ENCODE measurements around the gene ARSA. TPM values are rescaled to one million over a fixed set of nuclear protein-coding genes. Genes with fewer than 3 reads are reported as not detected.

Gene ARSA
- total RNA-seq, 1 experiment from 2014 or later = 10.3 TPM

DNA sequence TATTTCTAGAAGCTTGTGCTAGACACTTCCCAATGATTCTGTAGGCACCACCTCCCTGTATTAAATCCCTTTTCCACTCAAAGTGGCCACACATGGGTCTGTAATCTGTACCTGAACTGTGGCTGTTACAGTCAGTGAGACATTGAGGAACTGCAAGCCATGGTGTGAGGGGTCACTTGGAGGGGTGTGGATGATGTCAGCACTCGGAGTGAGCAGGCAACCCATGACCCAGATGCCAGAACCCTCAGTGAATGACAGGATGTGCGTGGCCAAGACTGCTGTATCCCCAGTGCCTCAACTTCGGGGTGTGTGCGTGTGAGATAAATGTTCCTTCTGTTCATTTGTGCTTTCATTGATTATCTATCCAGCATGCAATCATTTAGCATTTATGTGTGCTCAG lies 30.0 kb upstream of the ARSA start:
- Mint-ChIP-seq H3K27ac (no peak overlapping the region), H3K9me3 (peaks cover 12 to 17% of the 10 kb centered on the region in 2 experiments; a peak in 4 of 5 replicates), H3K36me3 (ENCODE audit: insufficient read depth in 1 of 3, low read depth in 3 of 3) (peaks cover 0 to 1% (median 0%) of the 10 kb centered on the region in 3 experiments; a peak in 2 of 7 replicates), H3K27me3 (ENCODE audit: low read depth) (peaks cover 78% of the 10 kb centered on the region), H3K4me3 (no peak overlapping the region), H3K4me1 (no peaks in the 10 kb centered on the region)
- Histone ChIP-seq H4K20me1 (ENCODE audit: control insufficient read depth, insufficient read depth, insufficient read length) (no peaks in the 10 kb centered on the region), H3K23me2 (ENCODE audit: insufficient read length, low read depth, low read length, poor library complexity, severe bottlenecking) (no peaks in the 10 kb centered on the region), H3K23ac (ENCODE audit: insufficient read length, low read depth, low read length) (no peak overlapping the region), H3K4me2 (ENCODE audit: insufficient read depth, insufficient read length, low read length) (no peak overlapping the region), H3K9ac (ENCODE audit: extremely low read depth, insufficient read length, low read length) (no peak overlapping the region), H2BK20ac (ENCODE audit: low read depth, low read length, poor library complexity, severe bottlenecking) (no peak overlapping the region), H3T11ph (ENCODE audit: low read length) (no peak overlapping the region), H2AFZ (ENCODE audit: low read length) (no peak overlapping the region), H3K4me1 (ENCODE audit: insufficient read depth, low read length) (no peaks in the 10 kb centered on the region), H3K18ac (ENCODE audit: insufficient read length, low read depth, low read length) (no peak overlapping the region), H3K27me3 (ENCODE audit: insufficient read depth, low read length) (peaks cover 3% of the 10 kb centered on the region; the same call in 1 of the 2 replicates), H3K9me3 (ENCODE audit: control insufficient read depth, low read depth, low read length) (peaks cover 4% of the 10 kb centered on the region), H4K91ac (ENCODE audit: insufficient read length, low read depth, low read length) (no peak overlapping the region), H3K79me1 (ENCODE audit: insufficient read depth, low read depth, low read length, poor library complexity, severe bottlenecking) (no peaks in the 10 kb centered on the region), H3K4ac (ENCODE audit: low read depth, low read length) (no peak overlapping the region), H4K5ac (ENCODE audit: insufficient read length, low read depth, low read length) (no peak overlapping the region), H3K56ac (ENCODE audit: insufficient read length, low read depth, low read length) (no peak overlapping the region), H2AK5ac (ENCODE audit: insufficient read length, low read length) (no peak overlapping the region), H2BK15ac (ENCODE audit: low read depth, low read length) (no peak overlapping the region), H3K79me2 (ENCODE audit: insufficient read depth, low read length) (no peaks in the 10 kb centered on the region), H3K14ac (ENCODE audit: insufficient read depth, low read length) (no peak overlapping the region), H2BK5ac (ENCODE audit: insufficient read length, low read length) (no peak overlapping the region), H2BK12ac (ENCODE audit: insufficient read length, low read depth, low read length) (no peak overlapping the region), H2BK120ac (ENCODE audit: low read depth, low read length, poor library complexity, severe bottlenecking) (no peak overlapping the region), H4K8ac (replicated peaks; ENCODE audit: insufficient read length, low read depth, low read length) (no peak overlapping the region), H3K27ac (ENCODE audit: insufficient read length, low read depth, low read length) (no peak overlapping the region)
- DNase-seq = no peak
- no peak for TF ChIP-seq CTCF (conservative IDR thresholded peaks at IDR 0.05)
- WGBS (ENCODE audit: extremely low coverage, insufficient read length, low lambda C conversion rate) = no CpG with 5 or more reads among the region's 4 CpGs

Measured in H9 (cell line).